Endothelial cell of umbilical vein (primary cell): ENCODE measurements around the gene KCTD6. TPM values are rescaled to one million over a fixed set of nuclear protein-coding genes. Genes with fewer than 3 reads are reported as not detected.
A peak's percentile ranks its signal among the peaks of the same experiment; 100 is the strongest.

Source experiments
- BruUV-seq: library from RNA; stranded (reverse); fragments of 400-500 nt; replicated peaks from 2 replicates; lab custom pipeline; 2021; lab: Mats Ljungman, UMichigan
- CTCF ChIA-PET: fragments of 300-600, 350-600 bp; sonication (Branson Sonifier 250); formaldehyde crosslinking; loops from one replicate; lab custom pipeline; 2021; ENCODE audit warnings: antibody characterized with exemption, inconsistent platforms; lab: Charles Lee
- POLR2A ChIA-PET: fragments of 300-600, 350-600 bp; sonication (Branson Sonifier 250); formaldehyde crosslinking; loops from one replicate; lab custom pipeline; 2021; ENCODE audit warnings: antibody characterized with exemption, inconsistent platforms; lab: Charles Lee
- DNase-seq: peaks from one replicate; pipeline ENCODE4 v3.0.0-alpha.2; 2011; ENCODE audit warnings: low read depth, low spot score
- FAIRE-seq: peaks from 2 replicates; lab custom pipeline; 2011; peaks lifted over from hg19 to GRCh38; lab: Jason Lieb, UNC
- H2AFZ ChIP-seq: 2 replicates; pipeline ENCODE4 v1.6.0; 2012; ENCODE audit warnings: low read depth, low read length, control low read depth, inconsistent platforms
- H3K27ac ChIP-seq: 2 replicates; pipeline ENCODE4 v1.5.1; 2011; ENCODE audit warnings: low read depth, mild to moderate bottlenecking, control low read depth, low read length, moderate library complexity; ENCODE audit not compliant: insufficient read depth
- H3K27me3 ChIP-seq, 2 experiments: 2 replicates each; pipeline versions ENCODE4 v1.6.0 to v1.6.1; 2011; ENCODE audit warnings: low read length in 2 of 2, mixed read lengths in 1 of 2; ENCODE audit not compliant: control insufficient read depth in 2 of 2, insufficient read depth in 2 of 2
- H3K36me3 ChIP-seq, 2 experiments: 2 replicates in 1 of 2; 3 replicates in 1 of 2; pipeline ENCODE4 v1.5.1; 2011; ENCODE audit warnings: low read length in 2 of 2, mild to moderate bottlenecking in 1 of 2, moderate library complexity in 1 of 2; ENCODE audit not compliant: control insufficient read depth in 2 of 2, insufficient read depth in 2 of 2; ENCODE audit errors: extremely low read depth in 1 of 2
- H3K4me1 ChIP-seq: 3 replicates; pipeline ENCODE4 v1.5.1; 2011; ENCODE audit warnings: mild to moderate bottlenecking, low read length; ENCODE audit not compliant: control insufficient read depth, insufficient read depth; ENCODE audit errors: extremely low read depth
- H3K4me2 ChIP-seq: 2 replicates; pipeline ENCODE4 v1.6.1; 2011; ENCODE audit warnings: low read length, control low read depth, mixed read lengths; ENCODE audit not compliant: insufficient read depth
- H3K4me3 ChIP-seq, 3 experiments: fragments of 200-600 bp in 1 of 3; sonication (generic), shearing (Covaris generic) in 1 of 3; replicated peaks in 1 of 3; 2 replicates each; pipeline ENCODE4 v1.5.1; 2011 to 2016; ENCODE audit warnings: control low read depth in 3 of 3, low read length in 3 of 3, mild to moderate bottlenecking in 2 of 3, inconsistent platforms in 1 of 3, low read depth in 1 of 3, moderate library complexity in 1 of 3; ENCODE audit not compliant: insufficient read depth in 1 of 3
- H3K79me2 ChIP-seq: 2 replicates; pipeline ENCODE4 v1.6.0; 2012; ENCODE audit warnings: low read length, inconsistent platforms; ENCODE audit not compliant: control insufficient read depth, insufficient read depth
- H3K9ac ChIP-seq: replicated peaks from 2 replicates; pipeline ENCODE3; 2011; ENCODE audit warnings: low read length, control low read depth; ENCODE audit not compliant: insufficient read depth; ENCODE audit errors: extremely low read depth
- H3K9me1 ChIP-seq: replicated peaks from 3 replicates; pipeline ENCODE4 v1.6.0; 2011; ENCODE audit warnings: mild to moderate bottlenecking, low read length; ENCODE audit not compliant: control insufficient read depth, insufficient read depth; ENCODE audit errors: extremely low read depth
- H3K9me3 ChIP-seq: replicated peaks from 2 replicates; pipeline ENCODE4 v1.5.1; 2012; ENCODE audit warnings: low read length, inconsistent platforms; ENCODE audit not compliant: control insufficient read depth, insufficient read depth
- H4K20me1 ChIP-seq: replicated peaks from 2 replicates; pipeline ENCODE3; 2011; ENCODE audit warnings: mild to moderate bottlenecking, low read length; ENCODE audit not compliant: control insufficient read depth, insufficient read depth; ENCODE audit errors: extremely low read depth
- EZH2 ChIP-seq: IDR thresholded peaks from 2 replicates; pipeline ENCODE4 v1.6.1; 2012; ENCODE audit warnings: borderline replicate concordance, low read depth, mild to moderate bottlenecking, moderate library complexity, low read length, inconsistent platforms; ENCODE audit not compliant: severe bottlenecking
- JUN ChIP-seq: IDR thresholded peaks from 2 replicates; pipeline ENCODE4 v1.6.1; 2011; ENCODE audit warnings: borderline replicate concordance, low read depth; ENCODE audit not compliant: insufficient read length, insufficient read depth
- MYC ChIP-seq: IDR thresholded peaks from one replicate; pipeline ENCODE4 v1.6.1; 2011; ENCODE audit warnings: mild to moderate bottlenecking, low read depth, low read length
- POLR2A ChIP-seq: IDR thresholded peaks from 2 replicates; pipeline ENCODE4 v1.6.1; 2012; ENCODE audit warnings: low read depth, mild to moderate bottlenecking, control low read depth, low read length
- POLR2AphosphoS5 ChIP-seq: IDR thresholded peaks from 2 replicates; pipeline ENCODE4 v1.6.1; 2012; ENCODE audit warnings: low read depth, mild to moderate bottlenecking, control low read depth, low read length, moderate library complexity; ENCODE audit not compliant: insufficient read depth
- dilution Hi-C: fragments of 300-500 bp; cut with MboI; formaldehyde crosslinking; loops from one replicate; pipeline ENCODE4 v1.15.0; 2019; ENCODE audit warnings: low sequenced_read_pairs; ENCODE audit not compliant: extremely low pct_ligation_motif_present
- intact Hi-C: fragments of 100-400 bp; cut with micrococcal nuclease; formaldehyde crosslinking; loops from one replicate; pipeline ENCODE4 v1.10.0; 2022
- polyA plus RNA-seq, 4 experiments: library from polyadenylated mRNA; depleted of rRNA in 3 of 4; stranded (reverse) in 3 of 4; unstranded in 1 of 4; fragments of >200 nt; gene quantifications; 2 replicates each; pipeline versions ENCODE4 v1.2.1 to v1.2.3, GENCODE V29; 2011 to 2012; ENCODE audit warnings: missing spikeins in 1 of 4
- total RNA-seq: library from RNA; stranded (reverse); gene quantifications from 2 replicates; pipeline ENCODE4 v1.2.3, GENCODE V29; 2021
- TF ChIP-seq, protein P1 (sequence below): IDR thresholded peaks from 2 replicates; pipeline ENCODE4 v1.6.1; 2011; ENCODE audit not compliant: insufficient read depth, insufficient read length
- TF ChIP-seq, protein P2 (sequence below), 2 donors: IDR thresholded peaks; 1 replicate in 1 of 2; 2 replicates in 1 of 2; pipeline ENCODE4 v1.5.1; 2011; ENCODE audit warnings: low read length in 2 of 2, mild to moderate bottlenecking in 2 of 2, moderate library complexity in 2 of 2, control low read depth in 1 of 2, inconsistent platforms in 1 of 2, low read depth in 1 of 2; ENCODE audit not compliant: insufficient read depth in 1 of 2; ENCODE audit errors: extremely low read depth in 1 of 2

The KCTD6 gene
- total and polyA plus RNA-seq, 2 donors (not counting 3 experiments of a cell fraction or from before 2014, with no cell fraction given): 6.4 TPM

DNA sequence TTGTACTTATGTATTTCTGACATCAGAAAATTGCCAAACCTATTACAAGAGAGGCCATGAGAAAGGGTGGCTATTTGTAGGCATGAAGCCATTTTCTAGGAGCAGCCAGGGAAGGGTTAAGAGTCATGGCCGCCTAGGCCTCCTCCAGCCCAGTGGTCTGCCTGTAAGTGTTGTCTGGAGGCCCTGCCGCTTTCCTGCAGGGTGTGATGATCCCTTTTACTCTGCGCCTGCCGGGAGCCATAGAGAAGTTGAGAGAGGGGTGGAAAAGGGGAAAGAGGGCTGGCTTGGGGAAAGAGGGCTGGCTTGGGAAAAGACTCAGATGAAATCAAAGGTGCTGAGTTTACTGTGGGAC is 29.1 kb upstream of the KCTD6 start:
- Histone ChIP-seq H3K27ac (no peak overlapping the region), H3K9me1 (no peaks in the 10 kb centered on the region), H4K20me1 (no peaks in the 10 kb centered on the region), H3K9me3 (no peaks in the 10 kb centered on the region), H3K4me3 (no peak overlapping the region), H3K4me1 (peaks cover 5% of the 10 kb centered on the region), H2AFZ (no peak overlapping the region), H3K9ac (no peak overlapping the region), H3K79me2 (no peaks in the 10 kb centered on the region), H3K27me3 (no peaks in the 10 kb centered on the region), H3K4me2 (no peak overlapping the region), H3K36me3 (no peaks in the 10 kb centered on the region)
- TF ChIP-seq, protein P1, sequence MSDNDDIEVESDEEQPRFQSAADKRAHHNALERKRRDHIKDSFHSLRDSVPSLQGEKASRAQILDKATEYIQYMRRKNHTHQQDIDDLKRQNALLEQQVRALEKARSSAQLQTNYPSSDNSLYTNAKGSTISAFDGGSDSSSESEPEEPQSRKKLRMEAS: no peak
- TF ChIP-seq JUN (no peak), MYC (no peak), POLR2AphosphoS5 (no peak), POLR2A (no peak)
- ChIA-PET CTCF (no interaction called here), POLR2A (no interaction called here)
- no peak for DNase-seq
- FAIRE-seq: no peak
- dilution Hi-C loops (no loop called here), intact Hi-C loops (loop anchor here (1.0 kb wide), 2 partner anchors 28 to 69 kb away; no protein-coding TSS in a partner anchor)
- BruUV-seq: no TSS peak

DNA sequence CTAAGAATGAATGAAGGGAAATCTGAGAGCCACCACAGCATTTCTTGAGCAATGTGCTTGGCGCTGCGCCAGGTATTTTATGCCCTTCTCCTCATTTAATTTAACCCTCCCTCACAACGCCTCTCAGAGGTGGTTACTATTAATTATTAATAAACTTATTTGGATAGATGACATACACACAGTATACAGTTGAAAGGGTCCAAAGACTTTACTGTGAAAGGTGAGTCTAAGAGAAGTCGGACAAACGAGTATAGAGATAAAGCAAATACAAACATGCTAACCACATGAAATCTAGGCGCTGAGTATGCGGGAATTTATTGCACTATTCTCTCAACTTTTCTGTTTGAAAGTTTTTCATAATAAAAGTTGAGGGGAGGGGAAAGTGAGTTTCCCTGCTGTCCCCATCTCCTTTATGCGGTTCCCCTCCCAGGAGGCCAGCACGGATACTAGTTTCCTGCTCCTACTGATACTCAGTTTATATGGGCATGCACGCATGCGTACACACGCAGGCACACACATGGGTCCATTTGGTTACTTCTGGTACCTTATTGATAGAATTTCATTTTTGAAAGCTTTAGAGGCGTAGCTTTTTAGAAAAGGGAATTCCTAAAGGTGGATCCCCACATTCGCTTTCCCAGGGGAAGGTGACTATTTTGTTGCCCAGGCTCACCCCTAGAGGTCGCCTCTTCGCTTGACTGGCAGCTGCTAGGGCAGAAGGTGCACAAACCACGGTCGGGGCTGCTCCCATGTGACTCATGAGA is 28.5 kb upstream of the KCTD6 start:
- H3K4me3 ChIP-seq: peak overlapping the region in 1 of 3 experiments; percentile 16
- H4K20me1 ChIP-seq: no peaks in the 10 kb centered on the region
- ChIA-PET CTCF (interaction anchor here (0.7 to 2.9 kb wide), 22 partner anchors 9 to 175 kb away, joined by 3 to 27 read pairs (median 4); partner anchors contain the start of genes KCTD6 and PDHB), POLR2A (no interaction called here)
- H3K9me1 ChIP-seq: no peaks in the 10 kb centered on the region
- peak overlapping the region; percentile 60 for H2AFZ ChIP-seq
- H3K27me3 ChIP-seq: no peaks in the 10 kb centered on the region
- H3K36me3 ChIP-seq: no peaks in the 10 kb centered on the region
- FAIRE-seq (peak; percentile 85), DNase-seq (peak; percentile 64)
- TF ChIP-seq EZH2: no peak
- TF ChIP-seq, protein P2, sequence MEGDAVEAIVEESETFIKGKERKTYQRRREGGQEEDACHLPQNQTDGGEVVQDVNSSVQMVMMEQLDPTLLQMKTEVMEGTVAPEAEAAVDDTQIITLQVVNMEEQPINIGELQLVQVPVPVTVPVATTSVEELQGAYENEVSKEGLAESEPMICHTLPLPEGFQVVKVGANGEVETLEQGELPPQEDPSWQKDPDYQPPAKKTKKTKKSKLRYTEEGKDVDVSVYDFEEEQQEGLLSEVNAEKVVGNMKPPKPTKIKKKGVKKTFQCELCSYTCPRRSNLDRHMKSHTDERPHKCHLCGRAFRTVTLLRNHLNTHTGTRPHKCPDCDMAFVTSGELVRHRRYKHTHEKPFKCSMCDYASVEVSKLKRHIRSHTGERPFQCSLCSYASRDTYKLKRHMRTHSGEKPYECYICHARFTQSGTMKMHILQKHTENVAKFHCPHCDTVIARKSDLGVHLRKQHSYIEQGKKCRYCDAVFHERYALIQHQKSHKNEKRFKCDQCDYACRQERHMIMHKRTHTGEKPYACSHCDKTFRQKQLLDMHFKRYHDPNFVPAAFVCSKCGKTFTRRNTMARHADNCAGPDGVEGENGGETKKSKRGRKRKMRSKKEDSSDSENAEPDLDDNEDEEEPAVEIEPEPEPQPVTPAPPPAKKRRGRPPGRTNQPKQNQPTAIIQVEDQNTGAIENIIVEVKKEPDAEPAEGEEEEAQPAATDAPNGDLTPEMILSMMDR (IDR thresholded peaks at IDR 0.05; ENCODE audit: extremely low read depth in 1 of 2, insufficient read depth in 1 of 2, low read depth in 1 of 2, low read length in 2 of 2): peak; percentile 84 to 87
- TF ChIP-seq, protein P1: no peak
- TF ChIP-seq MYC: no peak
- no peak for TF ChIP-seq POLR2A
- H3K9me3 ChIP-seq: no peaks in the 10 kb centered on the region
- intact Hi-C loops (loop anchor here (1.0 kb wide), 2 partner anchors 28 to 69 kb away; no protein-coding TSS in a partner anchor), dilution Hi-C loops (no loop called here)
- peaks cover 5% of the 10 kb centered on the region for H3K4me1 ChIP-seq
- no TSS peak for BruUV-seq
- no peaks in the 10 kb centered on the region for H3K79me2 ChIP-seq
- H3K4me2 ChIP-seq: peak overlapping the region; percentile 60
- no peak overlapping the region for H3K27ac ChIP-seq
- H3K9ac ChIP-seq: no peak overlapping the region
